Breast epithelium (tissue), 3 donors: ENCODE results near the gene NPC2.

Source experiments
- POLR2A ChIP-seq: fragments of 450-650 bp; IDR thresholded peaks from one replicate; pipeline ENCODE4 v1.6.1; 2016; ENCODE audit warnings: antibody characterized with exemption, mild to moderate bottlenecking, moderate library complexity
- TF ChIP-seq, protein P1 (sequence below), 3 donors: fragments of 450-650 bp; IDR thresholded peaks; one replicate each; pipeline ENCODE4 v1.5.1; 2016 to 2017; ENCODE audit warnings: antibody characterized with exemption in 3 of 3, mild to moderate bottlenecking in 3 of 3, moderate library complexity in 3 of 3

DNA sequence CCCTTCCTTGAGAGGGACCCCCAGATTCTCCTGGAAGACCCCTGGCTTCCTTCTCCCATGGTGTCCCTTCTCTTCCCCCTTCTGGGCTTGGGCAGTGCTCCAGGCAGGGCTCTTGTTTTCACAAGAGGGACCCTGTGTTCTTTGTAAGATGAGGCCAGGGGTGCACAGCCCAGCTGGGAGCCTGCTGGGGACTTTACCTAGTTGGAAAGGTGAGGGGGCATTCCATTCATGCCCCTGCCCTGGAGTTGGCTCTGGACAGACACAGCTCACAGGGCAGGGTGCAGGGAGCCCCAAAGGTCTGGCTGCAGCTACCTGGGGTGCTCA, 31.7 kb upstream of the NPC2 start:
- no peak for TF ChIP-seq POLR2A
- TF ChIP-seq, protein P1, sequence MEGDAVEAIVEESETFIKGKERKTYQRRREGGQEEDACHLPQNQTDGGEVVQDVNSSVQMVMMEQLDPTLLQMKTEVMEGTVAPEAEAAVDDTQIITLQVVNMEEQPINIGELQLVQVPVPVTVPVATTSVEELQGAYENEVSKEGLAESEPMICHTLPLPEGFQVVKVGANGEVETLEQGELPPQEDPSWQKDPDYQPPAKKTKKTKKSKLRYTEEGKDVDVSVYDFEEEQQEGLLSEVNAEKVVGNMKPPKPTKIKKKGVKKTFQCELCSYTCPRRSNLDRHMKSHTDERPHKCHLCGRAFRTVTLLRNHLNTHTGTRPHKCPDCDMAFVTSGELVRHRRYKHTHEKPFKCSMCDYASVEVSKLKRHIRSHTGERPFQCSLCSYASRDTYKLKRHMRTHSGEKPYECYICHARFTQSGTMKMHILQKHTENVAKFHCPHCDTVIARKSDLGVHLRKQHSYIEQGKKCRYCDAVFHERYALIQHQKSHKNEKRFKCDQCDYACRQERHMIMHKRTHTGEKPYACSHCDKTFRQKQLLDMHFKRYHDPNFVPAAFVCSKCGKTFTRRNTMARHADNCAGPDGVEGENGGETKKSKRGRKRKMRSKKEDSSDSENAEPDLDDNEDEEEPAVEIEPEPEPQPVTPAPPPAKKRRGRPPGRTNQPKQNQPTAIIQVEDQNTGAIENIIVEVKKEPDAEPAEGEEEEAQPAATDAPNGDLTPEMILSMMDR (IDR thresholded peaks at IDR 0.05) = no peak
